Lower leg skin (tissue), 3 donors: Measurements from ENCODE around the gene ARHGAP25.

Experiments
- CTCF ChIP-seq, 3 donors: fragments of 450-650 bp; IDR thresholded peaks; one replicate each; pipeline ENCODE4 v1.5.1; 2016; ENCODE audit warnings: antibody characterized with exemption in 3 of 3, mild to moderate bottlenecking in 3 of 3, moderate library complexity in 2 of 3
- POLR2A ChIP-seq, 2 donors: fragments of 450-650 bp; IDR thresholded peaks; one replicate each; pipeline ENCODE4 v1.6.1; 2016 to 2017; ENCODE audit warnings: antibody characterized with exemption in 2 of 2, mild to moderate bottlenecking in 1 of 2, moderate library complexity in 1 of 2

DNA sequence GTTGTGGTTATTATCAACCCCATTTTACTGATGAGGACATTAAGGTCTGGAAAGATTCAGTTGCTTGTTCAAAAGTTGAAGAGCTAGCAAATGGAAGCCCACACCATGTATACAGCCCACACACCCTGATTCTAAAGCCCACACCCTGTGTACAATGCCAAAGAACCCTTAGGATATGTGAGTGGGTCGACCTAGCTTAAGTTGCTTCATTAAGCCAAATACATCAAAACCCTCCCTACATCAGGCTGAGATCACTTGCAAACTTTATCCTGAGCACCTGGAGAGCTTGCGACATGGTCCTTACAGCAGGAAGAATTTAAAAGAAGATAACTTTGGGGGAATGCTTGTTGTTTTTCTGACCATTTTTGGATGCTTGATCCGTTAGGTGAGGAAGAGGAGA, 435 bp upstream of the ARHGAP25 start:
- TF ChIP-seq CTCF (IDR thresholded peaks at IDR 0.05): no peak
- TF ChIP-seq POLR2A (IDR thresholded peaks at IDR 0.05): no peak
